Activated CD8-positive, alpha-beta memory T cell treated with anti-CD3 and anti-CD28 coated beads, Interleukin-2, amount 50 U/mL, for 4 hours (primary cell): ENCODE results near the gene PSMB10.
"Not testable (repeated sequence)": the region's sequence is repeated elsewhere in the genome, so short reads cannot be mapped to it uniquely, and the experiment has no call there.

Experiments
- DNase-seq: peaks from one replicate; pipeline ENCODE4 v3.0.0-alpha.2; 2020

The PSMB10 gene

DNA sequence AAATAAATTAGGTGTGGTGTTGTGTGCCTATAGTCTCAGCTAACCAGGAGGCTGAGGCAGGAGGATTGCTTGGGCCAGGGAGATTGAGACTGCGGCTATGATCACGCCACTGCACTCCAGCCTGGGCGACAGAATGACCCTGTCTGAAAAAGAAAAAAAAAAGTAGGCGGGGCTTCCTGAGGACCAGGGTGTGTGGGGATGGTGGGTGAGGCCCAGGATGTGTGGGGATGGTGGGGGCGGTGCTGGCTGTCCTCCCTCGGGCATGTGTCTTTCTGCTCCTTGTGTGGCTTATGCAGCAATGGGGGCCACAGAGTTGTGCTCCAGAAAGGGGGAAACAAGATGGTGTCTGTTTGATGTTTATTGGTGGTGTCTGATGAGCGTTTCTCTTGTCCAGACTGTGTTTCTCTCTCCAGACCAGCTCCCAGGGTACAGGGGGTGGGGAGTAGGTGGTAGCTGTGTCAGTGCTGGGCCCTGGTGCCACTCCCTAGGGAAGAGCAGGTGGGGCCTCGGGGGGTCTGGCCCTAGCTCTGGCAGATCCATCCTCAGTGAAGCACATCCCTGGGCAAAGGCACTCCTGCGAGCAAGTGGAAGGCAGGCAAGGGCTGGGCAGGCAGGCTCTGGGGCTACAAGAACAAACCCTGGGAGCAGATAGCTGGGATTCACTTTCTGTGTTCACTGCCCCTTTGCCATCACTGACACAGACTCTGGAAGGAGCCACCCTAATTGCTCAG is 5.0 kb upstream of the PSMB10 start:
- no peak for DNase-seq

DNA sequence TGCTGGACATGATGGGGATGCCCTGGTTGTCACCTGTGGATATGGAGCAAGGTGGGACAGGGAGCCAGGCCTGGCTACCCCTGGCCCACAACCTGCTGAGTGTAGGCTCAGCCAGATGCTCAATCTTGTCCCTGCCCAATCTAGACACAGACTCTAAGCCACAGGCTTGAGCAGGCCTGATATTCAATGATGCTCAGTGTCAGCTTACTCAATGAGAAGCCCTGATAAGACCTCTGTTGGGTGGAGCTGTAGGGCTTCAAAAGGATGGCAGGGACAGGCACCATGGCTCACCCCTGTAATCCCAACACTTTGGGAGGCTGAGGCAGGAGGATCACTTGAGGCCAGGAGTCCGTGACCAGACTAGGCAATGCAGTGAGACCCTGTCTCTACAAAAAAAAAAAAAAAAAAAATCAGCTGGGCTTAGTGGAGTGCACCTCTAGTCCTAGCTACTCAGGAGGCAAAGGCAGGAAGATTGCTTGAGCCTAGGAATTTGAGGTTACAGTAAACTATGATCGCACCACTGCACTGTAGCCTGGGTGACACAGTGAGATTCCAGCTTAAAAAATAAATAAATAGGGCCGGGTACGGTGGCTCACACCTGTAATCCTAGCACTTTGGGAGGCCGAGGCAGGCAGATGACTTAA is 3.9 kb upstream of the PSMB10 start:
- DNase-seq, result no peak

GRCh38 chr16:67939507-67940445 is 3.1 kb upstream of the PSMB10 start:
- peak; percentile 56 for DNase-seq

- not testable (repeated sequence) for DNase-seq
These were observed 1.1 kb upstream of the PSMB10 start for GRCh38 chr16:67937713-67938112.

- peak; percentile 71 for DNase-seq
These were observed 393 bp upstream of the PSMB10 start for GRCh38 chr16:67936880-67937605.

DNA sequence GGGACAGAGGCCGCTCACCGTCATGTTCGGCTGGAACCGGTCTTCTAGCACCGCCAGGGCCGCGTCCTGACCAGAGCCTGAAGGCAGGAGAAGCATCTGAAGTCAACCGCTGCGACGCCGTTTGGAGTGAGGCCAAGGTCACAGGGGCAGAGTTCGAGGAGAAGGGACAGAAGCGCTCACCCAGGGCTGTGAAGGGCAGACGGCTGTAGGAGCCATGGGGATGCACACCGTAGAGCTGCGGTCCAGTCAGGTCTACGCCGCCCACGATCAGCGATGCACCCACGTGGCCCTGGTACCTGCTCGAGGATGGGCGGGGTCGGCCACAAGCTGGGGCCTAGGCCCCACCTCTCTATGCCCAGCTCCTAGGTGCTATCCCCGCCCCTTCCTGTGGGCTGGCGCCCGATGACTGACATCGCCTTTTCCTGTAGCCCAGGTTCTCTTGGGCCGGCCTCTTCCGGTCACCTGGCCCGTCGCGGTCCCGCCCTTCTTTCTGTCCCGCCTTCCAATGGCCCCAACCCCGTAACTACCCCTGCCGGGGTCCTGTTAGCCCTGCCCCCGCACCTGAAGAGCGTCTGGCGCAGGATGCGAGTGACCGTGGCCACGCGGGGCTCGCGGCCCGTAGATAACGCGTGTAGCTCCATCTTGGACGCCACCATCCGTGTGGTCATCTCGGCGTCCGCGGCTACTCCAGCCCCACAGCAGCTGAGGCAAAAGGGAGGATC is 1.1 kb downstream of the PSMB10 start:
- peak; percentile 94 for DNase-seq

DNA sequence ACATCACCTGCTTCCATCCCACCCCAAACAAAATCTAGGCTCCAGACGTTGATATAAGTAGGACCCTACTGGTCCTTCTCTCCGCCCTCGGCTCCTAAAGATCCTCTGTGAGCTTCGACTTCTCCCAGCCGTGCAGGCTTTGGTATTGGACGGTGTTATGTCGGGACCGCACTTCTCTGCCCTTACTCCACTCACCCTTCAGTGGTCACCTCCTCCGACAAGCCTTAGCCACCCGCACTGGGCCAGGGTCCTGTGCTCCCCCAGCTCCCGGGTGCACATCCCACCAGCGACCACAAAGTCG is 1.6 kb downstream of the PSMB10 start:
- DNase-seq, result no peak

GRCh38 chr16:67934306-67935100 is 2.1 kb downstream of the PSMB10 start:
- no peak for DNase-seq

GRCh38 chr16:67933805-67934204 is 2.8 kb downstream of the PSMB10 start:
- DNase-seq, result no peak

GRCh38 chr16:67932462-67932840 is 4.2 kb downstream of the PSMB10 start:
- no peak for DNase-seq

DNA sequence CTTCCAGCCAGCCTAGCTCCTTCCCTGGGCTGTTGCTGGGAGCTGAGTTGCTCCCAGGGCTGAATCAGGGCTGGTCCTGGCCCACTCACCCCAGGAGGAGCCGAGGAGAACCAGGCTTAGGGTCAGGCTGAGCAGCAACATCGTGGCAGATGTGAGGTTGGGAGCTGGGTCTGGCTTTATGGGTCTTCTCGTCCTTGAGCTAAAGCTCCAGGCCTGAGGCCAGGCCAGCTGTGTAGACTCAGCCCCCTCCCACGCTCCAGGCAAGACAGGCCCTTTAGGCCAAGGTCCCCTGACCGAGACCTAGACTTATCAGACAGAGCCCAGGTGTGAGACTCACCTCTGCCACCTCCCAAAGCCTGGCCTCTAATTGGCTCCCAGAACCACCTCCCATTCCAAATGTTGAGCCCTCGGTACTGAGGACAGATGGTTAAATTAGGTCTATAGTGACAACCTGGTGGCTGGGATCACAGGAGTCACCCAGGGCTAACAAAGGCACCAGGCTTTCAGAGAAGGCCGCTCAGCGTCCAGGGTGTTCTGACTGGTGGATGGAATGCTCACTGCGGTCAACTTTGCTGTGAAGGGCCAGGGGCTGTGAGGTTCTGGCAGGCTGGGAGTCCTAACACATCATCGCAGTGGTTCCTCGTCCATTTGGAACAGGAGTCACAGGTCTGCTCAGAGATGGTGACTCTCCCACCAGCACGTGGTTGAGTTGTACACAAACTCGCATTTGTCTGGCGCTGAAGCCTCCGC is 4.8 kb downstream of the PSMB10 start, which contains the start of gene CTRL:
Gene CTRL (minus strand): TSS at position 151 of the 750 bp plus-strand sequence. CDS start 10 bp downstream, at position 141.
- no peak for DNase-seq

DNA sequence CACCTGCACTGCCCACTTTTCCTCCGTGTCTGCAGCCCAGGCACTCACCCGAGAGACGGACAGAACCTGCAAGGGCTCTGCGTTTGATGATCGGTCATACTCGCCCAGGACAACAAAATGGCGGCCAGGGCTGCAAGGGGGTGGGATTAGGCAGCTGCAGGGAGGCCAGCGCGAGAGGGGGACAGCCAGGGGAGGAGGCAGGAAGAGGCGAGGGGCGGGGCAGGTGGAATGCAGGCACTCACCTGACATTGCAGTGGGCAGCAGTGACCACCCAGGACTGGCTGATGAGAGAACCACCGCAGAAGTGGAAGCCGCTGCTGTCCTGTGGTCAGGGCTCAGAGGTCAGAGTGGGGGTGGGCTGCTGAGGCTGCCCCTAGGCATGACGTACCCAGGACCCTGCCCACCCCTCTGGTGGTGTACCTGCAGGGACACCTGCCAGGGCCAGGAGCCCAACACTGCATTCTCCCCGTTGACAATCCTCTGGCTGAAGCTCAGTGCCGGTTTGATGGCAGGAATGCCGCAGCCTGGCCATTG is 5.9 kb downstream of the PSMB10 start:
- no peak for DNase-seq

GRCh38 chr16:67930191-67930590 is 6.5 kb downstream of the PSMB10 start:
- DNase-seq, result no peak

- peak; percentile 75 for DNase-seq
These were observed 7.9 kb downstream of the PSMB10 start for GRCh38 chr16:67928561-67929364.

GRCh38 chr16:67928147-67928546 is 8.5 kb downstream of the PSMB10 start:
- DNase-seq, result no peak

GRCh38 chr16:67927131-67927941 is 9.3 kb downstream of the PSMB10 start:
- DNase-seq, result no peak

DNA sequence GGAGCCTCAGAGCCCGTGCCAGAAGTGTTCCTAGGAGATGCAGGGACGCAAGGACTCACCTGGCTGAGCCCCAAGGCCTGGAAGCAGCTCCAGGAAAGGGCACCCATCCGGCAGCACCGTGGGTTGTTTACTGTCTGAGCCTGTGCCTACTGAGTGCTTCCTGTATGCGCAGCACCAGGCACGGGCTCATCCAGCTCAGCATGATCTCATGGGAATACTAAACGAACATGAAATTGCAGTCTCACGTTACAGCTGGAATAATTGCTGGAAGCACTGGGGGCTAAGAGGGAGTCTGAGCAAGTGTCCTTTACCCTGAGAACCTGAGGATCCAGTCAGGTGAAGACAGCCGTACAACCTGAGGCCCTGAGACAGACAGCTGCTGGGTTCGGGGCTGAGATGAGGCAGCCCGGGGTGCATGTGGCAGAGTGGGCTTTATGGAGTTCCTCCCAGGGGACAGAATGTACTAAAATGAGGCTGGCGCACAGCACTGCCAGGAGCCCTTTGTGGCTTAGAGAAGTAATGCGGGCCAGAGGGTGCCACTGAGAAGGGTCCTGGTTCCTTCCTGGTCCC is 10.4 kb downstream of the PSMB10 start:
- DNase-seq, result no peak
